Amygdala (tissue), 56 donors: Measurements from ENCODE around the gene AASS.
"Not testable (repeated sequence)": the region's sequence is repeated elsewhere in the genome, so short reads cannot be mapped to it uniquely, and the experiment has no call there.

ENCODE experiments used
- DNase-seq, 56 donors: peaks; one replicate each; lab custom pipeline; 2025; lab: John Stamatoyannopoulos, UW

Gene AASS

GRCh38 chr7:122143751-122144711 is at the start of gene AASS:
Gene AASS, minus strand, starts transcription at chr7:122144249. Its CDS starts 10,523 bp downstream, at chr7:122133726.
- peak; percentile 45 to 98 (median 94) for DNase-seq

- no peak for DNase-seq
Observed at GRCh38 chr7:122188785-122189184, 44.7 kb upstream of the AASS start.

- no peak for DNase-seq
Observed at GRCh38 chr7:122183106-122183505, 39.1 kb upstream of the AASS start.

GRCh38 chr7:122182081-122182480 is 38.0 kb upstream of the AASS start:
- no peak for DNase-seq

- DNase-seq: not testable (repeated sequence)
Observed at GRCh38 chr7:122172144-122172543, 28.1 kb upstream of the AASS start.

GRCh38 chr7:122166740-122167139 is 22.7 kb upstream of the AASS start:
- DNase-seq: no peak

- DNase-seq: no peak
Observed at GRCh38 chr7:122166275-122166674, 22.2 kb upstream of the AASS start.

GRCh38 chr7:122161628-122162027 is 17.6 kb upstream of the AASS start:
- DNase-seq: no peak

- DNase-seq: no peak
Observed at GRCh38 chr7:122155566-122155965, 11.5 kb upstream of the AASS start.

- DNase-seq: no peak
Observed at GRCh38 chr7:122148878-122149277, 4.8 kb upstream of the AASS start.

GRCh38 chr7:122148081-122148480 is 4.0 kb upstream of the AASS start:
- no peak for DNase-seq

- DNase-seq: no peak
Observed at GRCh38 chr7:122145937-122146645, 2.0 kb upstream of the AASS start.

GRCh38 chr7:122143376-122143750 is 686 bp downstream of the AASS start:
- DNase-seq: peak in 20 of 56 donors; percentile 1 to 35 (median 18)

GRCh38 chr7:122140918-122141317 is 3.1 kb downstream of the AASS start:
- no peak for DNase-seq

- no peak for DNase-seq
Observed at GRCh38 chr7:122137251-122138077, 6.6 kb downstream of the AASS start.

GRCh38 chr7:122136639-122137245 is 7.3 kb downstream of the AASS start:
- DNase-seq: no peak

- DNase-seq: no peak
Observed at GRCh38 chr7:122136078-122136477, 8.0 kb downstream of the AASS start.

- no peak for DNase-seq
Observed at GRCh38 chr7:122135275-122135674, 8.8 kb downstream of the AASS start.

- DNase-seq: not testable (repeated sequence)
Observed at GRCh38 chr7:122134793-122135192, 9.3 kb downstream of the AASS start.

GRCh38 chr7:122133477-122133876 is 10.6 kb downstream of the AASS start:
- DNase-seq: no peak
